CD4-positive, alpha-beta T cell treated with Interleukin-4 for 4 hours (primary cell): ENCODE data around the gene TNP2.
"Not testable (repeated sequence)": the region's sequence is repeated elsewhere in the genome, so short reads cannot be mapped to it uniquely, and the experiment has no call there.

Experiments used
- DNase-seq: peaks from one replicate; pipeline ENCODE4 v3.0.0-alpha.2; 2020

Gene TNP2

DNA sequence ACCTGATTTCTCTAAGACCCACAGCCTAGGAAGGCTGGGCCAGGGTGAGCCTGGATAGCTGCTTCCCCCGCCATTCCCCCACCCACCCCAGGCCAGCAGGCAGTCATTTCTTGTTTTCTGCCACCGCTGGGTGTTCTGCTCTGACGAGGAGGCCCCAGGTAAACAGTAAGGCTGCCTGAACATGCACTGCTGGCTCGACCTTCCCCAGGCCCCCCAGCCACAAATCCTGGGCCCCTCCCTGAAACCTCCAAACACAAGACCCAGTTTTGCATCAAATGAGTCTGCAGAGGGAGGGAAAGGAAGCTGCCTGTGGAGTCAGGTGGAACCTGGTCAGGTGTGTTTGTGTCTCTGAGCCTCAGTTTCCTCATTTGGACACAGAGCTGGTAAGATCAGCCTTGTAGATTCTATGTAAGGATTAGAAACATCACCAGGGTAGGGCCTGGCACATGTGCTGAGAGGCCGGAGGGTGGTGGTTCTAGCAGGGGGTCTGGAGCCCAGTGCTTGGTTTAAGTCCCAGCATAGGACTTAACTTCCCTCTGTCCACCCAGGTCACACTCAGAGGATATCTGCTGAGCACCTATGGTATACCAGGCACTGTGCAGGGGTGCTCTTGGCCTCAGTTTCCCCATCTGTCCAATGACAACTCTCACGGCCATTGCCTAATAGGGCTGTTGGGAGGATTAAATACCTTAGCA lies 30.9 kb upstream of the TNP2 start:
- DNase-seq: no peak

DNA sequence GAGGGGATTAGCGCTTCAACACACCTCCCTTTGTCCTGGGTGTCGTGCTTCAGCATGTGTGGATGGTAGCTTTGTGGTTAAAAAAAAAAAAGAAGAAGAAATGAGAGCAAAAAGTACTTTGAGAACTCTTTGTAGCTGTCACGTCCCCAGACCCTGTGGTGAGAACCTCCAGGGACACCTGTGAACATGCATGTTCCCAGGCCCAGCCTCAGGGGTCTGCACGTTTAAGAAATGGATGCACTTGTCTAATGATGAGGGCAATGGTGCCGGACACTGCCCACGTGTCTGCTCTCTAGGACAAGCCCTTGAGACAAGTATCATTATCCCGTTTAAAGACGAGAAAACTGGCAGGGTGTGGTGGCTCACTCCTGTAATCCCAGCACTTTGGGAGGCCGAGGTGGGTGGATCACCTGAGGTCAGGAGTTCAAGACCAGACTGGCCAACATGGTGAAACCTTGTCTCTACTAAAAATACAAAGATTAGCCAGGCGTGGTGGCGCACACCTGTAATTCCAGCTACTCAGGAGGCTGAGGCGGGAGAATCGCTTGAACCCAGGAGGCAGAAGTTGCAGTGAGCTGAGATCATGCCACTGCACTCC lies 29.9 kb upstream of the TNP2 start:
- DNase-seq: not testable (repeated sequence)

DNA sequence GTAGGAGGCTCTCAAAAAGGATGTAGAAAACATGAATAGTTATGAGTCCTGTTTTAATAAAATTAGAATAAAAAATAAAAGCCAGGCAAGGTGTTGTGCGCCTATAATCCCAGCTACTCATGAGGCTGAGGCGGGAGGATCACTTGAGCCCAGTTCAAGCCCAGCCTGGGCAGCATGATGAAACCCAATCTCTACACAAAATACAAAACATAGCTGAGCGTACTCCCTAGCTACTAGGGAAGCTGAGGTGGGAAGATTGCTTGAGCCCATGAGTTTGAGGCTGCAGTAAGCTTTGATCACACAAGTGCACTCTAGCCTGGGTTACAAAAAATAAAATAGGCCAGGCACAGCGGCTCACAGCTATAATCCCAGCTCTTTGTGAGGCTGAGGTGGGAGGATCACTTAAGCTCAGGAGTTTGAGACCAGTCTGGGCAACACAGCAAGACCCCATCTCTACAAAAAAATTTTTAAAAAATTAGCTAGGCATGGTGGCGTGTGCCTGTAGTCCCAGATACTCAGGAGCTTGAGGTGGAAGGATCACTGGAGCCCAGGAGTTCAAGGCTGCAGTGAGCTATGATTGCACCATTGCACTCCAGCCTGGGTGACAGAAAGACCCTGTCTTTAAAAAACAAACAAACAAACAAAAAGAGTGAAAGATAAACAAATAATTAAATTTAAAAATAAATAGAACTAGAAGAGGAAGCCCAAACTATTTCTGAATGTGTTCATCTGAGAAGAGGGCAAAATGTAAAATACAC lies 29.2 kb upstream of the TNP2 start:
- DNase-seq: no peak

DNA sequence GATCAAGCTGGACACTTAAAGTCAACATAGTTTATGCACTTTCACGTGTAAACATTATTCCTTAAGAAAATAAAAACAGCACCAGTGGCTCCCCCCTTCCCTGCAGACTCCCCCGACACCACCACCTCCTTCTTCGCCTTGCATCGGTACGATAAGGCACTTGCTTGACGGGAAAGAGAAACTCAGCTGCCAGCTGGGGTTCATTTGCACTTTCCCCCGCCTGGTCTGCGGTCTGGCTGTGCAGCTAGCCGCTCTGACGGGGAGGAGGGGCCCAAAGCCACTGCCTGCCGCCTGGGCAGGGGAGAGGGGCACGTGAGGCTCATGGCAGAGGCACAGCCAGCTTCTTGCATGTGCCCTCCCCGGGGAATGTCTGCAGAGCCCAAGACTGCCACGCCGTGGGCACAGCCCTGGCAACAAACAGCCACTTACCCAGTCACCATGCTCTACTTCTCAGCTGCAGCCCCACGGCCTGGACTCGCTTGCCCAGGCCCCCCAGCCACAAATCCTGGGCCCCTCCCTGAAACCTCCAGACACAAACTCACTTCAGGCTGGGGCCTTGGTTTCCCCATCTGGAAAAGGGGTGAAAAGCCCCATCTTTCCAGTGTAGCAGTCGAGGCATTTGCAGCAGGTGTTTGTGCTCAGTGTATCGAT lies 28.5 kb upstream of the TNP2 start:
- DNase-seq: peak; percentile 66

DNA sequence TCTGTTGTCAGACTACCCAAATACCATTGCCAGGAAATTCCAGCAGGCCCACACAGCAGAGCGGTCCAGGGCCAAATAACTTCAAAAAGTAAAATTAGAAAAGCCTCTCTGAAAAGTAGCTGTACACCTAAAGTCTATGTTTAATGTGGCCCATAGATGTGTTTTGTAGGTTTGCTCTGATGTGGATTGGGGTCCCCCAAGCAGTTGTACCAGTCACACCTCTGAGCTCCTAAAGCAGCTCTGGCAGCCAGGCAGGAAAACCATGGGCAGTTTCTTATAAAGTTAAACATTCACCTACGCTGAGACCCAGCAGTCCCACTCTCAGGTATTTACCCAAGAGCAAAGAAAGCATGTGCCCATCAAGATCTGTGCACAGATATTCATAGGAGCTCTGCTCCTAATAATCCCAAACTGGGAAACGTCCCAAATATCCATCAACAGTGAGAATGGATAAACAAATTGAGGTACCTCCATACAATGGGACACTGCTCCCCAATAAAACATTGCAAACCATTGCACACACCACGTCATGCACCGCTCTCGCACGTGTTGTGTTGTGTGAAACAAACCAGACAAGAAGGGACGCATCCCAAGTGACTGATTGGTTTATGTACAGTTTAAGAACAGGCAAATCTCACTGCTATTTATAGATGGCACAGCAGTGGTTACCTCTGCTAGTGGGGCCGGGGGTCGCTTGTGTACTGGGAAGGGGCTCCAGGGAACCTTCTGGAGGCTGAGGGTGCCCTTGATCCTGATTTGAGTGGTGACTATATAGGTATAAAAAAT lies 27.8 kb upstream of the TNP2 start:
- DNase-seq: no peak

DNA sequence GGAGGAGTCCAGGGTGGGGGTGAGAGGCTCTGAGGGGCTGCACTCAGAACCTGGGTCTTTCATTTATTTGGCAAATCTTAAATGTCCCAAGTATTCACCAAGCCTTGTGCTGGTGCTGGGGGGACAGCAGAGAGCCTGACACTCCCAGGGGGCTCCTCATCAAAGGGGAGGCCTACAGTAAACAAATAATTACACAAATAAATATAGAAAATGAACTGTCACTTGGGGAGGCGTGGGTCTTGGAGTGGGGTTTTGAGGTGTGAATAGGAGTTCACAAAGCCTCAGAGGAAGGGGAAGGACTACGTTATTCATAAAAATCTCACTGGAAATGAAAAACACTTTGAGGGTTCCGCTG lies 27.2 kb upstream of the TNP2 start:
- no peak for DNase-seq

DNA sequence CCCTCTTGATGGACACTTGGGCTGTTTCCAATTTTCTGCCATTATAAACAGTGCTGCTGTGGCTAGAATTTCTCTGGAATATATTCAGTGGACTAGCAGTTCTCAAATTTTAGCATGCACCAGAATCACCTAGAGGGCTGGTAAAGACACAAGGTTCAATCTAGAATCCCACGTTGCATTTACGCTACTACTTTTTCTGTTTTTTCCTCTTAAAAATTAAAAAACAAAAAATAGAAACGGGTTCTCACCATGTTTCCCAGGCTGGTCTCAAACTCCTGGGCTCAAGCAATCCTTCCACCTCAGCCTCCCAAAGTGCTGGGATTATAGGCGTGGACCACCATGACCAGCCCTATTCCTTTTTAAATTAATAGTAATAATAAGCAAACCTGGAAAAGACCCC lies 26.5 kb upstream of the TNP2 start:
- no peak for DNase-seq

DNA sequence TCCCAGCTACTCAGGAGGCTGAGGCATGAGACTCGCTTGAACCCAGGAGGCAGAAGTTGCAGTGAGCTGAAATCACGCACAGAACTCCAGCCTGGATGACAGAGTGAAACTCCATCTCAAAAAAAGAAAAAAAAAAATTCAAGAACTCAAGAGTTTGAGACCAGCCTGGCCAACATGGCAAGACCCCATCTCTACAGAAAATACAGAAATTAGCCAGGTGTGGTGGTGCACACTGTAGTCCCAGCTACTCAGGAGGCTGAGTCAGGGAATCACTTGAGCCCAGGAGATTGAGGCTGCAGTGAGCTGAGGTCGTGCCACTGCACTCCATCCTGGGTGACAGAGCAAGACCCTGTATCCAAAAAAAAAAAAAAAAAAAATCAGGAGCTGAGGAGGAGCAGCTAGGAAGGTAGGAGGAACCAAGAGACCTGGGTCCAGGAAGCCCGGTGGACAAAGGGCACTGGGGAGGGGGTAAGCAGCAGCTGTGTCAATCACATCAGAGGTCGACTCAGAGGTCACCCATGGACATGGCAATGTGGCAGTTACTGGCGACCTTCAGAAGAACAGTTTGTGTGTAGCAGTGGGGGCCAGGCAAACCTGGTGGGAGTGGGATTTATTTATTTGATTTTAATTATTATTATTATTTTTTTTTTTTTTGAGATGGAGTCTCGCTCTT lies 23.1 kb upstream of the TNP2 start:
- no peak for DNase-seq

DNA sequence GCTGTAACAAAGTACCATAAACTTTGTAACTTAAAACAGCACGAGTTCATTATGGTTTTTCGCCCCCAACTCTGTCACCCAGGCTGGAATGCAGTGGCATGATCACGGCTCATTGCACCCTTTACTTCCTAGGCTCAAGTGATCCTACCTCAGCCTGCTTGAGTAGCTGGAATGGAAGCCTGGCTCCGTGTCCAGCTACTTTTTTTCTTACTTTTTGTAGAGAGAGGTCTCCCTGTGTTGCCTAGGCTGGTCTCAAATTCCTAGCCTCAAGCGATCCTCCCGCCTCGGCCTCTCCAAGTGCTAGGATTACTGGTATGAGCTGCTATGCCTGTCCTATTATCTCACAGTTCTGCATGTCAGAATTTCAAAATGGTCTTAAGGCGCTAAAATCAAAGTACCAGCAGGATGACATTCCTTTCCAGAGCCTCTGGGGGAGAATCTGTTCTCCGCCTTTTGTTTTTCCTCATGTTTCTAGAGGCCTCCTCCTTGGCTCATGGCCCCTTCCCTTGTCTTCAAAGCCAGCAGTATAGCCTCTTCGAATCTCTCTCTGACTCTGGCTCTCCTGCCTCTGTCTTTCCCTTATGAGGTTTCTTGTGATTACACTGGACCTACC lies 22.1 kb upstream of the TNP2 start:
- DNase-seq: no peak

DNA sequence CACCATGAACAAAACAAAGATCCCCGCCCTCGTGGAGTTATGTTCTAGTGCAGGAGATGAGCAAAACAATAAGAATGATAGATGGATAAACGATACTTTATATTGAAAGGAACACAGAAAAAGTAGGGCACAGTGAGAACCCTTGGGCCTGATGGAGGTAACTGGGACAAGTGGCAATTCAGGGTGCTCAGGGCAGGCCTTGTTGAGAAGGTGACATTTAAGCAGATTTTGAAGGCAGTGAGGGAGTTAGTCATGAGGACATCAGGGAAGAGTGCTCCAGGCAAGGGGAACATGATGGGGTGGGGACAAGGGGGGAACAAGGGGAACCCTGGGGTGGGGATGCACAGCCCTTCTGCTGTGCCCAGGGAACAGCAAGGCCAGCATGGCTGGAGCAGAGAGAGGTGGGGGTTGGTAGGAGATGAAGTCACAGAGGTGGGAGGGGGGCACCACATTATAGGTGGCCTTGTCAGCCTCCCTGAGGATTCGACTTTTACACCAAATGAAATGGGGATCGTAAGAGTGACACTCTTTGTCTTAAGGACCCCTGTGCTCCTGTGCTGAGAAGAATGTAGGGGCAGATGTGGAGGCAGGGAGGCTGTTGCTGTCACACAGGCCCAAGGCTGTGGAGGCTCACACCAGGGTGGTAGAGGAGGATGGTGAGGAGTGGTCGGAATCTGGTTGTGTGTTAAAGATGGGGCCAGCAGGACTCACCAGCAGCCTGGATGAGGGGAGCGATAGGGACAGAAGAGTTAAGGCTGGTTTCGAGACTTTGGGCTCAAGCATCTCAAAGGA lies 21.2 kb upstream of the TNP2 start:
- DNase-seq: no peak

DNA sequence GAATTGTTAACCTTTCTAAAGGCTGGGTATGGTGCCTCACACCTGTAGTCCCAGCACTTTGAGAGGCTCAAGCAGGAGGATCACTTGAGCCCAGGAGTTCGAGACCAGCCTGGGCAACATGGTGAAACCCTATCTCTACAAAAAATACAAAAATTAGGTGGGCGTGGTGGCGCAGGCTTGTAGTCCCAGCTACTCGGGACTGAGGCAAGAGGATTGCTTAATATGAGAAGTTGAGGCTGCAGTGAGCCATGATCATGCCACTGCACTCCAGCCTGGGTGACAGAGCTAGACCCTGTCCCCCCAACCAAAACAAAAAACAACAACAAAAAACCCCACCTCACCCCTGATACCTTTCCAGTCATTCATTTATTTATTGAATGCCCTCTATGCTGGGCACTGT lies 20.6 kb upstream of the TNP2 start:
- not testable (repeated sequence) for DNase-seq

DNA sequence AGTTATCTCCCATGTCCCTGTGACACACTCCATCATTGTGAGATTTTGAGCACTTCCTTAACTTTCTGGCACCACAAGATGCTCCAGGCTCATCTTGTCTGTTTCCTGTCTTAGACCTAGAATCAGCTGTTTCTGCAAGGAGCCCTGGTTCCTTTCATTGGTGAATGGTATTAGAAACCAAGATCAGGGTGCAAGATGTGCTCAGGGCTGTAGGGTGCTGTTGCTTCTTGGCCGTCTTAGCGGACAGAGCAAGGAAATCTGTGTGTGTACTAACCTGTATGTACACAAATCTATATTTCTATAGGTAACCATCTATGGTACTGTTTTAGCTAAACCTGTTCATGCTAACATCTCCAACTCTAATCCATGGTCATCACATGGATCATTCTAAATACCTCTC lies 20.1 kb upstream of the TNP2 start:
- DNase-seq: no peak

DNA sequence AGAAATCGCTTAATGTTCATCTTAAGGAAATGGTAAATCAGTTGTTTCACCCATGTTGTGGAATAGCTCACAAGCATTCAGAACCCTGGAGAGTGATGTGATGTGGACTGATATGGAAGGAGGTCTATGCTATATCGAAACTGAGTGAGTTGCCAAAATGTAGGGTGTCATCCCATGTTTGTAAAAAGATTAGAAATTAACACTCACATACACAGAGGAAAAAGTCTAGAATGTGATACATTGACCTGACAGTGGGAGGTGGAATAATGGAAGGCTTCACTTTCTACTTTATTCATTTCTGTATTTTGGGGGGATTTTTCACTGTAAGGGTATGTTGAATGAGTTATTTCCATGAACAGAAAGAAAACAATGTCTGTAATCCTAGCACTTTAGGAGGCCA lies 16.7 kb upstream of the TNP2 start:
- DNase-seq: no peak

DNA sequence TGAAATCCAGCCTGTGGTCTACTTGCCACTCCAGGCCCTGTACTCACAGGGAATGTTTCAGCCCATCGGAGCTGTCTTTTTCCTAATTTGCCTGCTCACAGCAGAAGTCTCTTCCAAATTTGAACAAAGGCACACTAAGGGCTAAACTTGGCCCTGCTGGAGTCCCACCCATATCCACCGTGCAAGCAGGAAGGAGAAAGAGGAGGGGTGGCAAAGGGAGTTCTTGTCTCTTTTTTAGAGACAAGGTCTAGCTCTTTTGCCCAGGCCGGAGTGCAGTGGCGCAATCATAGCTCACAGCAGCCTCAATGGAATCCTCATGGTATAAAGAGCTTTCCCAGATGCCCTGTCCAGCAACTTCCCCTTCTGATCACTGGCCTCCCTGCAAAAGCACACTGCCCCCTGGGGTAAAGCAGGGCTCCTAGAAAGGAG lies 14.7 kb upstream of the TNP2 start:
- no peak for DNase-seq

DNA sequence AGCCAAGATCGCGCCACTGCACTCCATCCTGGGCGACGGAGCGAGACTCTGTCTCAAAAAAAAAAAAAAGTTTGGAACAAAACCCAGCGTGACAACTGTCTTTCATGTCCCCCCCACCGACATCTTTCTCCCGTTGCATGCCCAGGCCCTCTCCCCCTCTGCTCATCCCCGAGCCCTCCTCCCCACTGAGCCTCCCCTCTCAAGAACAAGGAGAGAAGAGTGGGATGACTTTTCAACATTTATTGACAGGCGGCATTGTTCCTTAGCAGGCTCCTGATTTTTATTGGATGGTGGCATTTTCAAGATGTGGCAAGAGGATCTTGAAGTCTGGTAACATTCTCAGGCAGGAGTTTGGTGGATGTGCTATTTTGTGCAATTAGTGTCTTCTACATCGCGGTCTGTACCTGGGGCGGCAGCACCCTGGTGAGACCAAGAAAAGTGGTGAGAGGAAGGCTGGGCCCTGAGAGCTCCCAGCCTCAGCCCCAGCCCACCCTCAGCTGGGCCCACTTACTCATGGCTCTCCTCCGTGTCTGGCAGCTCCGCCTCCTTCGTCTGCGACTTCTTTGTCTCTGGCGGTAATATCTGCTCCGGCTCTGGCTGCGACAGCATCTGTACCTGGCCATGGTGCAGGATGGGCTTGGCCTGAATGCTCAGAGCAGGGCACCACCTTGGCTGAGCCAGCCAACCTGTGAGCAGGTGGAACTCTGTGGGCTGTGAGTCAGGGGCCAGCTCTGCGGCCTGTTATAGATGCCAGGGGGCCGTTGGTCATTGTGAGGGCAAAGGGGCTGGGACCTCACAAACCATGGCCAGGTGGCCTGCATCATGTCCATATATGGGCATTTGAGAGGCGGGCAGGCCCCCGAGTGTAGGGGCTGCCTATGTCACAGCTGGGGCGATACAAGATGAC lies 11.7 kb upstream of the TNP2 start, which contains the start of gene PRM1:
Gene PRM1 (minus strand): TSS at position 715 of the 907 bp plus-strand sequence. CDS start 92 bp downstream, at position 623.
- DNase-seq: no peak

DNA sequence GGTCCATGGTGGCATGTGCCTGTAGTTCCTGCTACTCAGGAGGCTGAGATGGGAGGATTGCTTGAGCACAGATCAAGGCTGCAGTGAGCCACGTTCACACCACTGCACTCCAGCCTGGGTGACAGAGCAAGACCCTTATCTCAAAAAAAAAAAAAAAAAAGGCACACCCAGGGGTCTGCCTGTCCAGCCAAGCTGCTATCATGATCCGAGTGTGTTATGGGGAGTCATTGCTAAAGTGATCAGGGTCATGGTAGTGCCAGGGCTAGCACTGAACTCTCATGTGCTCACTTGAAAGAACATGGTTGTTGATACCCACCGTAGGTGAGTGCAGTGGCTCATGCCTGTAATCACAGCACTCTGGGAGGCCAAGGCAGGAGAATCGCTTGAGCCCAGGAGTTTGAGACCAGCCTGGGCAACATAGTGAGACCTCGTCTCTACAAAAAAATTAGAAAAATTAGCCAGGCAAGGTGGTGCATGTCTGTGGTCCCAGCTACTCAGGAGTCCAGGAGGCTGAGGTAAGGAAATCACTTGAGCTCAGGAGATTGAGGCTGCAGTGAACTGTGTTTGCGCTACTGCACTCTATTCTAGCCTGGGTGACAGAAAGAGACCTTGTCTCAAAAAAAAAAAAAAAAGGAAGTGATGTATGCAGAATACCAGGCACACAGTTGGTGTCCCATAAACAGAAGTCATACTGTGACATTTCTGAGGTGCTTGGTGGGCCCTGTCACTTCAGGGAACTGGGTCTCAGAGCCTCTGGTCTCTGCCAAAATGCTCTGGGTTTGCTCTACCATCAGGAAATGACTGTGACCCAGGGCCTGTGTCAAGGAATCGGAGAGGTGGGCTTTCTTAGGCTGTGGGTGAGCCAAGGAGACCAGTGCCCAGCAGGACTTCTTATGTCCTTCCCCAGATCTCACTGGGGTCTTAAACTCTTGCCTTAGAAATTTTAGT lies 9.8 kb upstream of the TNP2 start:
- no peak for DNase-seq

DNA sequence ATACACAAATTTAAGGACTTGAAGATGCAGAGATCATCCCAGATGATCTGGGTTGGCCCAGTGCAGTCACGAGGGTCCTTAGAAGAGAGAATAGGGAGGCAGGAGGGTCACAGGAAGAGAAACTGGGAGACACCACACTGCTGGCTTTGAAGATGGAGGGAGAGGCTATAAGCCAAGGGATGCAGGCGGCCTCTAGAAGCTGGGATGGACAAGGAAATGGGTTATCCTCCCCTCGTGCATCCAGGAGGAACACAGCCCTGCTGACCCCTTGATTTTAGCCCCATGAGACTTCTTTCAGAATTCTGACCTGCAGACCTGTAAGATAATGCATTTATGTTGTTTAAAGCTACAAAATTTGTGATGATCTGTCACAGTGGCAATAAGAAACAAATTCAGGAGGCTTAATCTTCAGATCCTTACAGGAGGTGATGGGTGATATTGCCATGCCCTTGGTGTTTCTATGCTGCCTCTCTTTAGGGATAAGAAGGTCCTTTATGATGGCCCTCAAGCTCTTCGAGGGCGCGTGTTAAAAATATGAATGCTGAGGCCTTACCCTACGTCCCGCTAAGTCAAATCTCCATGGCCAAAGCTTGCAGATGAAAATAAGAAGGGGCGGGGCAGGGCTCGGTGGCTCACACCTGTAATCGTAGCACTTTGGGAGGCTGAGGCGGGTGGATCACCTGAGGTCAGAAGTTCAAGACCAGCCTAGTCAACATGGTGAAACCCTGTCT lies 8.6 kb upstream of the TNP2 start:
- no peak for DNase-seq
